Measurements from ENCODE around the gene SRC. TPM values are rescaled to one million over a fixed set of nuclear protein-coding genes. Genes with fewer than 3 reads are reported as not detected.

The SRC gene
- total RNA-seq, 4 donors from 2014 or later, result 30.6 to 54.7 (median 45.0) TPM

DNA sequence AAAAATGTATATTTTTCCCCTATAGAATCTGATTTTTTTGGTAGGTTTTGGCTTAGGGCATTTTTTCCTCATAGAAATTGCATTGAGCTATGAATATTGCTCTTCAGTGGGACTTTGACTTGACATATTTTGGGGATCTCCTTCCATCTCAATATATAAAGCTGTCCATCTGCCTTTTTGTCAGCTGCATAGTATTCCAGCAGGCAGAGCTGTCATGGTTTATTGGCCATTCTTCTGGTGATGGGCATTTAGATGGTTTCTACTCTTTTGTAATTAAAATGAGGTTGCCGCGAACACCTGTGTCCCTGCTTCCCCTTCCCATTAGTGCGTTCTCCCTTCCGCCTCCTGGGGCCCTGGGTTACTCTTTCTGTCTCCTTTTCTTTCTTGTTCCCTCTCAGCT is 95.1 kb downstream of the SRC start:
- 94 to 95% methylated on average over 4 of the region's 4 CpGs for WGBS, 2 donors (ENCODE audit: low coverage in 1 of 2)
- ATAC-seq, result no peak
- Histone ChIP-seq H3K9me3 (no peaks in the 10 kb centered on the region), H3K36me3 (no peaks in the 10 kb centered on the region), H3K4me3 (no peak overlapping the region), H3K27me3 (no peaks in the 10 kb centered on the region), H3K4me1 (no peaks in the 10 kb centered on the region), H3K27ac (no peak overlapping the region)
- TF ChIP-seq, protein P1, sequence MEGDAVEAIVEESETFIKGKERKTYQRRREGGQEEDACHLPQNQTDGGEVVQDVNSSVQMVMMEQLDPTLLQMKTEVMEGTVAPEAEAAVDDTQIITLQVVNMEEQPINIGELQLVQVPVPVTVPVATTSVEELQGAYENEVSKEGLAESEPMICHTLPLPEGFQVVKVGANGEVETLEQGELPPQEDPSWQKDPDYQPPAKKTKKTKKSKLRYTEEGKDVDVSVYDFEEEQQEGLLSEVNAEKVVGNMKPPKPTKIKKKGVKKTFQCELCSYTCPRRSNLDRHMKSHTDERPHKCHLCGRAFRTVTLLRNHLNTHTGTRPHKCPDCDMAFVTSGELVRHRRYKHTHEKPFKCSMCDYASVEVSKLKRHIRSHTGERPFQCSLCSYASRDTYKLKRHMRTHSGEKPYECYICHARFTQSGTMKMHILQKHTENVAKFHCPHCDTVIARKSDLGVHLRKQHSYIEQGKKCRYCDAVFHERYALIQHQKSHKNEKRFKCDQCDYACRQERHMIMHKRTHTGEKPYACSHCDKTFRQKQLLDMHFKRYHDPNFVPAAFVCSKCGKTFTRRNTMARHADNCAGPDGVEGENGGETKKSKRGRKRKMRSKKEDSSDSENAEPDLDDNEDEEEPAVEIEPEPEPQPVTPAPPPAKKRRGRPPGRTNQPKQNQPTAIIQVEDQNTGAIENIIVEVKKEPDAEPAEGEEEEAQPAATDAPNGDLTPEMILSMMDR (IDR thresholded peaks at IDR 0.05), result no peak
- TF ChIP-seq EP300 (IDR thresholded peaks at IDR 0.05) (no peak), POLR2AphosphoS5 (IDR thresholded peaks at IDR 0.05) (no peak), POLR2A (IDR thresholded peaks at IDR 0.05) (no peak)

DNA sequence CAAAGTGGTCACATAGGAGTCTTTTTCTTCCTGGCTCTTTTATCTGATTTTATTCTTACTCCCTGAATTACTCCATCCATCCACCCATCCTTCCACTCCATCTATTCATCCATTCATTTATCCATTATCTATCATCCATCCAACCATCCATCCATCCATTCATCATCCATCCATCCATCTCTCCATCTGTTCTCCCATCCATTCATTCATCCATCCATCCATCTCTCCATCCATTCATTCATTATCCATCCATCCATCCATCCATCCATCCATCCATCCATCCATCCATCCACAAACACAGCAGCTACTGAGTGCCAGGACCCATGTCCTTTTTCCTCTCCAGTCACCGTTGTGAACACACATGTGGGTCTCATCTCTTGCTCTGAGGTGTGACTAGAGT is 96.6 kb downstream of the SRC start:
- no peak overlapping the region for H3K27ac ChIP-seq
- no peak for ATAC-seq
- no peak overlapping the region for H3K4me3 ChIP-seq
- no peaks in the 10 kb centered on the region for H3K36me3 ChIP-seq
- no peaks in the 10 kb centered on the region for H3K4me1 ChIP-seq
- H3K27me3 ChIP-seq, result no peaks in the 10 kb centered on the region
- H3K9me3 ChIP-seq, result no peaks in the 10 kb centered on the region
- TF ChIP-seq, protein P1 (IDR thresholded peaks at IDR 0.05), result no peak
- no peak for TF ChIP-seq POLR2AphosphoS5 (IDR thresholded peaks at IDR 0.05)
- 80% methylated on average over 1 of the region's 1 CpG; no CpG with 5 or more reads in 1 of the 2 donors for WGBS, 2 donors (ENCODE audit: low coverage in 1 of 2)

DNA sequence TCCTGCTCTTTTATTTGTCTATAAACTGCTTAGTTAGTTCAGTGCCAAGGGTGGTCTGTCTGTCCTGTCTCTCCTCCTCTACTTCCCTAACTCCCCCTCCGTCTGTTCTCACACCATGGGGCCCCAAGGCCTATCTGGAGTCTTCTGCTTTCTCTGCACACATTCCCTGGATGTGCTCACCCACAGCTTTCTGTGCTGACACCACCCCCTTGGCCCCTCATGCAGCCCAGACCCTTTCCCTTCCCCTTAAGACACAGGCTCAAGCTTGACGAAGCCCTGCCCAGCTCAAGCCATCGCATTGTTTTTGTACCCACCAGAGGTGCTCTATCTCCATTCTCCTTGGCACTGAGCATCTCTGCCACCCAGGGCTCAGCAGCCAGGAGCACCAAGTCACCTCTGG is 97.0 kb downstream of the SRC start:
- no peak for ATAC-seq

DNA sequence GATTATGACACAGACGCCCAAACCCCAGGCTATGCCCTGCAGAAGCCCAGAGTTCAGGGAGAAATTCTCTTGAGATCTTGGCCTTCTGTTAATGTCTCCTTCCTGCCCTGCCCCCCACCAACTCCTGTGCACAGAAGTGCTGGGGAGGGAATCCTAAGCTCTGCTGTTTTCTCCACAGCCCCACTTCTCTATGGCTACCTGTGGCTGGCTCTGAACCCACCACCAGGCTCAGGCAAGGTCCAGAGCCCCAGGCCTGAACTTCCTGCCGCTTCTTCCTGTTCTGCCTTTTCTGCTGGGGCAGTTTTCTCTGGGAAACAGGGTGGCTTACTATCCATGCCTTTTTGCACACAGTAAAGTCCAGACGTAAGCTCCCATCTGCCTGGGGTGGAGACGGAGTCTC is 97.7 kb downstream of the SRC start:
- Histone ChIP-seq H3K9me3 (no peaks in the 10 kb centered on the region), H3K27me3 (no peaks in the 10 kb centered on the region), H3K4me3 (no peak overlapping the region), H3K36me3 (no peaks in the 10 kb centered on the region), H3K27ac (no peak overlapping the region), H3K4me1 (no peaks in the 10 kb centered on the region)
- 58 to 65% methylated on average over 2 of the region's 4 CpGs for WGBS, 2 donors (ENCODE audit: low coverage in 1 of 2)
- TF ChIP-seq EP300 (IDR thresholded peaks at IDR 0.05) (no peak), POLR2AphosphoS5 (IDR thresholded peaks at IDR 0.05) (no peak), POLR2A (IDR thresholded peaks at IDR 0.05) (no peak)
- TF ChIP-seq, protein P1 (IDR thresholded peaks at IDR 0.05), result no peak
- no peak for ATAC-seq

More for the DNA sequence above, 97.0 kb downstream of the SRC start:
- TF ChIP-seq, protein P1 (IDR thresholded peaks at IDR 0.05), result no peak
- no peak for TF ChIP-seq EP300 (IDR thresholded peaks at IDR 0.05)
- TF ChIP-seq POLR2A (IDR thresholded peaks at IDR 0.05), result no peak
- no peak for TF ChIP-seq POLR2AphosphoS5 (IDR thresholded peaks at IDR 0.05)
- no peaks in the 10 kb centered on the region for H3K36me3 ChIP-seq
- no peaks in the 10 kb centered on the region for H3K4me1 ChIP-seq
- H3K27ac ChIP-seq, result no peak overlapping the region
- no peak overlapping the region for H3K4me3 ChIP-seq
- H3K9me3 ChIP-seq, result no peaks in the 10 kb centered on the region
- WGBS, 2 donors (ENCODE audit: low coverage in 1 of 2), result 71 to 82% methylated on average over 1 to 3 of the region's 3 CpGs
- no peaks in the 10 kb centered on the region for H3K27me3 ChIP-seq

DNA sequence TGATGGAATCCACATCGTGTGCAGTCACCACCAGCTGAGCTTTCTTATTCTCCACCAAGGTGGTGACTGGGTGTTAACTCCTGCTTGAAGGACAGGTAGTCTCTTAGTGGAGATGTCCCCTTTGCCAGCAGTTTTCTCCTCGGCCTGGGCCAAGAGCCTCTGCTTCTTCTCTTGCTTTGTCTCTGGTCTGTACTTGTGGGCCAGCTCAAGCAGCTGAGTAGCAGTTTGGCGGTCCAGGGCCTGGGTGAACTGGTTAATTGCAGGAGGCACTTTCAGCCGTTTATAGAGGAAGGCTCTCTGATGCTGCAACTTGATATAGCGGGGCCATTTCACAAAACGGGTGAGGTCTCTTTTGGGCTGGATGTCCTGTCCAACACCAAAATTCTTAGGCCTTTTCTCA is 99.1 kb downstream of the SRC start:
- no peaks in the 10 kb centered on the region for H3K36me3 ChIP-seq
- 72 to 83% methylated on average over 2 to 3 of the region's 6 CpGs for WGBS, 2 donors (ENCODE audit: low coverage in 1 of 2)
- ATAC-seq, result no peak
- no peak overlapping the region for H3K4me3 ChIP-seq
- no peaks in the 10 kb centered on the region for H3K4me1 ChIP-seq
- no peak overlapping the region for H3K27ac ChIP-seq
- H3K9me3 ChIP-seq, result no peaks in the 10 kb centered on the region
- TF ChIP-seq, protein P1 (IDR thresholded peaks at IDR 0.05), result no peak
- TF ChIP-seq EP300 (IDR thresholded peaks at IDR 0.05), result no peak
- no peak for TF ChIP-seq POLR2AphosphoS5 (IDR thresholded peaks at IDR 0.05)
- TF ChIP-seq POLR2A (IDR thresholded peaks at IDR 0.05), result no peak
- H3K27me3 ChIP-seq, result no peaks in the 10 kb centered on the region

Measured in gastroesophageal sphincter (tissue), 4 donors.